Hypothalamus (tissue), 51 donors: ENCODE data around the gene C11orf86.
"Not testable (repeated sequence)": the region's sequence is repeated elsewhere in the genome, so short reads cannot be mapped to it uniquely, and the experiment has no call there.

Experiments used
- DNase-seq, 51 donors: peaks; one replicate each; lab custom pipeline; 2025; lab: John Stamatoyannopoulos, UW

The C11orf86 gene, protein sequence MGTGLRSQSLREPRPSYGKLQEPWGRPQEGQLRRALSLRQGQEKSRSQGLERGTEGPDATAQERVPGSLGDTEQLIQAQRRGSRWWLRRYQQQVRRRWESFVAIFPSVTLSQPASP

DNA sequence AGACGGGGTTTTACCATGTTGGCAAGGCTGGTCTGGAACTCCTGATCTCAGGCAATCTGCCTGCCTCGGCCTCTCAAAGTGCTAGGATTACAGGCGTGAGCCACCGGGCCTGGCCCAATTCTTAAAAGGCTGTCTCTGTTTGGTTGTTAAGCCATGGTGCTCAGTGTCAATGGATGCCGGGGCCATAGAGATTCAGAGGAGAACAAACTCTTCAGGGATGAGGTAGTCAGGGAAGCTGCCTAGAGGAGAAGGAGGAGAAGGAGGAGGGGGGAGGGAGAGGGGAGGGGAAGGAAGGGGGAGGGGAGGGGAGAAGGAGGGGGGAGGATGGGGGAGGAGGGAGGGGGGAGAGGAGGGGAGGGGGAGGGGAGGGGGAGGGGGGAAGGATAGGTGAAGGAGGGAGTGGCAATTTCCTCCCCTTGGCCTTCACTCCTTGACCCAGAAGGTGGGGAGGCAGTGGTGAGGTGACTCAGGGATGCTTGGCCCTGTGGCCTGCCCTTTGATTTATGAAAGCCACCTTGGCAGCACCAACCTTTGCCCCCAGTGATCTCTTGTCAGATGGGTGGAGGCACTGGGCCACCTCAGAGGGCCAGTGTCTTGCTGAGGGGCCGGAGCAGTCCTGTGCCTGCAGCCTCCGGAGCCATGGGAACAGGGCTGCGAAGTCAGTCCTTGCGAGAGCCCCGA lies at the start of gene C11orf86:
C11orf86 (plus strand) TSS at position 581 of the 681 bp plus-strand sequence; CDS start at position 640, 59 bp downstream.
- DNase-seq = no peak

DNA sequence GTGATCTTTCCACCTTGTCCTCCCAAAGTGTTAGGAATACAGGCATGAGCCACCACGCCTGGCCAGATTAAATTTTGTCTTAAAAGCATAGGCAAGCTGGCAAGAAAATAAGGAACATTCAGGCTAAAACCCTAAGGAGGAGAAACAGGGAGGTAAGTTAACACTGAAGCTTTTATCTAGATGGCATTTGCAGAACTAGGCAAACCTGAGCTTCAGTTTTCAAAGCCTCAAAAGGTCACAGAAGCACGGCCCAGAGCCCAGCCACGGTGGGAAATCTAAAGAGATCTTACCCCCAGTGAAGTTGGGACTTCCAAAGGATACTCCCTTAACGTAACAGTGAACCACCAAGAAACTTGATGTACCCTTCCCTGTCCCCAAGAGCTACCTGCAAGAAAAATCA lies 45.4 kb upstream of the C11orf86 start:
- DNase-seq = no peak

DNA sequence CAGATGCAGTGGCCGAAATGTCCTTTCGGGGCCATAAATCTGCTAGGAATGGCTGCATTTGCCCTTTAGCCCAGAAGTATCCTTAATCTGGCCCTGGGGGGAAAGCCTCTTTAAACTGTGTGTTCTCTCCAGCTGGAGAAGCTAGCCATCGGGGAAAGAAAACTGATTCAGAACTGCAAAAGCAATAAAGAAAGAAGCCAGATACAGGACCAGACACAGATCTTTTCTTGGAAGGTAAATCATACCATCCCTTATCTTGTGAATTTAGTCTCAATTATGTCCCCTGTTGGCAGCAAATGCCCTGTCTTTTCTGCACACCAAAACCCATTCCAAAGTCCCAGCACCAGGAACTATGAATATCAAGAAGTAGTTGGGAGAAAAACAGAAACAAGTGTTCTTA lies 42.6 kb upstream of the C11orf86 start:
- no peak for DNase-seq

DNA sequence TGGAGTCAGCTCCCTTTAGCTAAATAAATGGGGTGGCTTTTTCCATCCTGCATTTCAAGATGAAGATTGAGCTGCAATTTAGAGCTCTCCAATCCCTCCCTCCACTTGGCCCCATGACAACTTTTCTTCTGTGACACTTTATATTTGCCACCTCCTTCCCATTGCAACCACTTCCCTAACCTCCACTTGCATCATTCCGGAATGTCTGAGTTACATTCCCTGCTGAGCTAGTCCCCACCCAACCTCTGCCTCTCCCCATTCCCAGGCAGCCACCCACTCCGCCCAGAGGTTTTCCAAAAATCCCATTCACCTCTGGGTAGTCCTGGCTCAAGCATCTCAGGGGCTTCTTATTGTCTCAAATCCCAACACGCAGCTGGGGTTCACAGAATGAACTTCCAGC lies 41.6 kb upstream of the C11orf86 start:
- DNase-seq = no peak

DNA sequence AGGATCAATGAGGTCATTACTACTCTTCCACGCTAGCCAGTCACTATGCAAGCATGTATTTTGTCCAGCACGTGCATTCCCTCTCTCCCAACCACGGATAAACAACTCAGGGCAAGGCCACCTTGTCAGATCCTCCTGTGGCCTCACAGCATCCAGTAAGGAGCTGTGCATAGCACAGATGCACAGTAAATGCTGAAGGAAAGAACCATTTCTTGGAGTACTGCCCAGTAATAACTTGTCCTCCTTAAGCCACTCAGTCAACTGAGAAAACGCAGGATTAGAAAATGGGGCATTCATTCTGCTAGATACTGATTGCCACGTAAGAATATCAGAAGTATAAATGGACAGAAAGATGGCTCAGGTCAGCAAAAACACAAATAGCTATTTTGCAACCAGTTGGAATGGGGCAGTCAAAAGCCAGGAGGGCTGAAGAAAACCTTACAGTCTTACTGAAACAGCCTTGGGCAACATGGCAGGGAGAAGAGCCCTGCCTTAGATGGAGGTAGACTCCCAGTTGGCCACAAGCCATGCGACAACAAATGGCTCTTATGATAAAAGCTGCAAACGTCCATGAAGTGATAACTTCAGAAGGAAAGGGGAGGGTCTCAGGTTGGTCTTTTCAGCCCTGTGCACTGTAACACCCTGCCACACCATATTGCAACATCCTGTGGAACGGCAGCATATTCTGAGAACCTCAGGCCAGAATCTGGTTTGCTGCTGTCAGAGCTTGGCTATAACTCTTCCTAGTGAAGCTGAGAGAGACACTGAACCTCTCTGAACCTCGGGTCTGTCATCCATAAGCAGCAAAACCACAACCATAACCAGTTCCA lies 39.9 kb upstream of the C11orf86 start:
- DNase-seq = no peak

DNA sequence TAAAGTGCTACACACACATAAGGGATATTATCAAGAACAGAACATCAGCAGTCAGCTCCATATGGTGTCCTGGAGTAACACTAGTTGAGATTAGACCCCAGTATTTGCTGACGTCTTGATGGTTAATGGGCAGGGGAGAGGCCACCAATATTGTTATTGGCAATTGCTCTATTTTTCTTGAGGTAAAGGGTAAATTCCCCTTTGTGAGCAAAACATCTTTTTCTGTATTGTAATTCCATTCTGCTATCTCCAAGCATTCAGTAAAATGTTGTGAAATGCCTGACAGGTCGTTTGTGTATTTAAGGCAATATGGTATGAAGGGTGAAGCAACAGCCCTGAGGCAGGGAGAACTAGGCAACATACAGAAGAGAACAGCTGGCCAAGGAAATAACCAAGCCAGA lies 38.8 kb upstream of the C11orf86 start:
- no peak for DNase-seq

DNA sequence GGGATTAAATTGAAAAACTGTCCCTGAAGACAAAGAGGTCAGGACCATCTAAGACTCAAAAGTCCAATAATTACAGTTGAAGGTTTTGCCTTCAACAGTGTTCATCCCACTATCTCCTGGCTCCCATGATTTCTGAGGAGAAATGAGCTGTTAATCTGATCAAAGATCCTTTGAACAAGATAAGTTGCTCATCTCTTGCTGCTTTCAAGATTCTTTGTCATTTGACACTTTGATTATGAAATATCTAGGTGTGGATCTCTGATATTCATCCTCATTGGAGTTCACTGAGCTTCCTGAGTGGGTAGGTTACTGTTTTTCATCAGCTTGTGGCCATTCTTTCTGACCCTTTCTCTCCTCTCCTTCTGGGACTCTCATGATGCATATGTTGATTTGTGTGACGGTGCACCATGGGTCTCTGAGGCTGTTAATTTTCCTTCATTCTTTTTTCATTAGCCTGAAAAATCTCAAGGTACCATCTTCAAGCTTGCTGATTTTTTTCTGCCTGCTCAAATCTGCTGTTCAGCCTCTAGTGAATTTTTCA lies 37.8 kb upstream of the C11orf86 start:
- no peak for DNase-seq

DNA sequence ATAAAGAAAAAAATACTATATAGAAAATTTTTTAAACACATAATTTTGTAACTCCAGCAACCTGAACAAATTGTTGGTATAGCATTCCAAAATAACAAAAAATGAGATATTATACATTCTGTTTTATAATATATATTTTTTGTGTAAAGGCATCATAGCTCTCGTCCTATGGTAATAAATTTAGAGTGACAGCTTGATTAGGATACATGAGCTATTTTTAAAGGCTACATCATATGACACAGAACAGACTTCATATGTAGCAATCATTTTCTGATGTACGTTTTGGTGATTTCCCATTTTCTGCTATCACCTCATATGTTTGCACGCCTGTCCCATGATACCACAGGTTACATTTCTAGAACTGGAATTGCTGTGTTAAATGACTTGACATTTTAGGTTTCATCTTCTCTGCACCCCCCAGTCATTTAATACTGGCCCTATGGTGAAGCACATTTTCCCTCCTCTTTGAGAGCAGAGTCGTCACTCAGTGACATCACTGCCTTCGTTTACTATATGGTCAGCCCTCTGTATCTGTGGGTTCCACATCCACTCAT lies 36.4 kb upstream of the C11orf86 start:
- DNase-seq = no peak

DNA sequence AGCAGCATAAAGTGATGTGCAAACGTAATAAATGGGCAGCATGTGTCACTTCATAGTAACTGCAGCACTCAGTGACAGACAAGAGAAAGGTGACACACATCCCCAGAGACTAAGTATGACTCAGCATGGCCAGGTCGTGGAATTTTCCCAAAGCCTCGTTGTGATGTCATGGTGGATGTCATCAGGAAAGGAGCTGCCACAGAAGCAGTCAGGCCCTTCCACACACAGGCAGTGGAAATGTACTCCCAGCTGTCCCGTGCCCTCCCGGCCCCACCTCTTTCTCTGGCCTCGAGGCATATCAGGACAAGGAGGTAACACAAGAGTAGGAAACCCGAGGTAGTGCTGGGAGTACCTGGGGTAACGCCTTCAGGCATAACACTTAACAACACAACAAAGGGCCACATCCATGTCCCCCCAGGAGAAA lies 25.0 kb upstream of the C11orf86 start:
- peak in 20 of 51 donors; percentile 6 to 74 (median 24) for DNase-seq

DNA sequence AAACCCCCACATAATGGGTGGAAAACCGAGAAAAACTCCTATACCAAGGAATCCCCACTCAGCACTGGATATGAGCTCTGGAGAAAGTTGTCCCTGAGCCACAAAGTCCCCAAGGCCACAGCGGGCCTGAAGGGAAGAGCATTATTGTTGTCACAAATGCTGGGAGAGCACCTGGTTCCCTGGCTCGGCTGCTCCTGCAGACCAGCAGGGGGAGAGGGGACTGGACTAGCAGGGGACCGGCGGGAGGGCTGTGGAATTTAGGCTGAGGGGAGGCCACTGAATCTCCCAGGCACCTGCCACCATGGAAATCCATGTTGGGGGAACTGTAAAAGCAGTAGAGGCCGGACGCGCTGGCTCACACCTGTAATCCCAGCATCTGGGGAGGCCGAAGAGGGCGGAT lies 24.0 kb upstream of the C11orf86 start:
- DNase-seq = no peak

DNA sequence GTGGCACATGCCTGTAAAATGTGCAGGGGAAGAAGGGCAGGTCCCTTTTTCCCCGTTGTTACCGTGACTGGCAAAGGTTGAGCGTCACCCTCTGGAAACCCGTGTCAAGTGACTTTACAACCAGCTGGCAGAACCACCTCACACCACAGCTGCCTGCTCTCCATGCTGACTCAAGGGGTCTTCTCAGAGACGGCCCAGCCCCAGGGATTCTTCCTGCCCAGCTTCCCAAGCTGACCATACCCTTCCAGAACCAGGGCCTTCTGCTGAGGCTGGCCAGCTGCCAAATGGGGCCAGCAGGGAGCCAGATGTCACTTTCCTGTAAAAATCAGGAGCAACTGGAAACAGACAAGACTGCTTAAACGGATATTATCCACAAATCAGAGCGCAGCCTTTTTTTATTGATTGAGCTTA lies 23.2 kb upstream of the C11orf86 start:
- DNase-seq = peak in 1 of 51 donors; percentile 20

DNA sequence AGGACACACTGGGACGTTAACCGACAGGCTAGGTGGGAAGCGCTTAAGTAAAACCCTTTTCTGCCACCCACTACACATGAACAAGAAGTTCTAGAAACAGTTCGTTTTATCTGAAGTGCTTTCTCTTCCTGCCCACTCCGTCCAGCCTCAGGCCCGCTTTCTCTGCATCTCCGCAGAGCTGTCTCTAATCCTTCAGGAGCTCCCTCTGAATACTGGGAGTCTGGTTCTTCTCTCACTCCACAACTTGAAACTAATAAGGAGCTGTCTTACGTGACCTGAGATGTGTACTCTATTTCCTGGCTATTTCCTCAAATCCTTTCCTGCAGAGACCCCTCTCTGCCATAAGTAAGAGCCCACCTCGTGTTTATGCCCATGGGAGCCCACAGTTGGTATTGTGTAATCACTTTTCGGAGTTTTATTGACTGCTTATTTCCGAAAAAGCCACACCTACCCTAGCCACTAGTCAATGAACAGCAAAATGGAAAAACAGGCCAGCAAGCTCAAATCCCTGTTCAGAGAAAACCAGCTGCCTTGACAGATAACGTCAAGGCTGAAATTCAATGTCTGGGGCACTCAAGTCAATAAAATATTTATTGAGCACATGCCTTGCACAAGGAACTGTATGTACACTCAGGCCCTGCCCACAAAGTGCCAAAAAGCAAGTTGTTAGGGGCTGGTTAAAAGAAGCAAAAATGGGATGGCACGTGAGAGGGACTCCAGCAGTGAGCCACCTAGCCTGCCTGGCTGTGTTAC lies 21.8 kb upstream of the C11orf86 start:
- no peak for DNase-seq

DNA sequence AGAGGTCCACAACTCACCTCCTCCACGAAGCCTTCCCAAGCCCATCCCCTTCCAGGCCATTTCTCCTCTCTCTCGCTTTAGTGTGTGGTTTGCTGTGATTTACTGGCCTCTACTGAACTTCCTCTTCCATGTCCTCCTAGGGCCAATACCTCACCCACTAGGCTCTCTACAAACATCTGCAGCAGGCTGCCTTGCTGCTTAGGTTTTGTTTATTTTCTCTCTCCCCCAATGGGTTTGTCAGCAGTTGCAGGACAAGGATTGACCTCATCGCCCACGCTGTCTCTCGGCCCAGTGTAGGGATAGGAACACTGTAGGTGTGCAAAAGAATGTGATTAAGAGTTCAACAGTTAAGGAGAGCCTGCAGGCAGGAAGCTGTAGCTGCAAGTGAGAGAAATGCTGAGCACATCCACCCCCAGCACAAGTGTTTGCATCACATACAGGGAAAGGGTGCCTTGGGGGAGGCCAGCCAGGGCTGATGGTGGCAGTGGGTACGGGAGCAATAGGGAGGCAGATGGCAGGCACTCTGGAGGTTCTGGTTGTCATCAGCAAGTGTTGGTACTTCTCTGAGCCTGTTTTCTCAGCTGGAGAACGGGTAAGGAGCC lies 18.3 kb upstream of the C11orf86 start:
- DNase-seq = peak in 6 of 51 donors; percentile 8 to 64 (median 28)

DNA sequence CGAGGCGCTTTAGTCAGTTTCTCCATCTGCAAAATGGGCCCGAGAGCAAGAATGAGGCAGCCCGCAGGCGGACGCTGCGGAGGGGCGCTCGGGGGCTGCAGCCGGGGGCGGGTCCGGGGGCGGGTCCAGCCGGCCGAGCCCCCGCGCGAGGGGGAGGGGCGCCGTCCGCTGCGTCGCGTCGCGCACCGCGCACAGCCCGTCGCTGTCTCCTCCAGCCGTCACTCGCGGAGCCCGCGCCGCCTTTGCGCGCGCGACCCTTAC lies 17.2 kb upstream of the C11orf86 start:
- DNase-seq = peak in 3 of 51 donors; percentile 63 to 69 (median 63)

DNA sequence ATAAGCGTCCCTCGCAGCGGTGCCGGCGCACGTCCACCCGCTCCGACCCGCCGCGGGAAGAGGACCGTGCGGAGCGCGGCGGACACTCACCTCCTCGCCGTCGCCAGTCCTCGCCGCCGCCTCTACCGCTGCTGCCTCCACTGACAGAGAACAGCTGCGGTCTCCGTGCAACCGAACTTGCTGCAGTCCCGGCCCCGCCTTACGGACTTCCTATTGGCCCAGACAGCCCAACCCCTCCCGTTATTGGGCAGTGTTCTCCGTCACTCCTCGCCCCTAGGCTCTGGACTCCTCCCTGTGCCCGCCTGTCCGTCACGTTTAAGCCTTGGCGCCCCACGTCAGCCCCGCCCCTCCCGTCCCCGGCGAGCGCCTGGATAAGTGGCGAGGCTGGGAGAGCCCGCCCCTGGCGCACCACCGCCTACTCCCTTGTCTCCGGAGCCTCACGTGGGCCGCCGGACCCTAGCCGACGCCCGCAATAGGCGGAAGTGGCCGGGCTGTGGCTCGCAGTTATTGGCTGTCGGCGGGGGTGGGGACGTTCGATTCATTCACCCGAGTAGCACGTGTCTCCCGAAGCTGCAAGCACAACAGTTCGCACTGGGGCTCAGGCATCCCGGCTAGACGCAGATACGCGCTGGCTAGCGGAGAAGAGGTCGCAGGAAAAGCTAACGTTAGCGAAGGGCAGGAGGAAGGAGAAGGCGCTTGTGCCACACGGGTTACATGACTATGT lies 16.7 kb upstream of the C11orf86 start, which contains the start of gene PC:
PC (minus strand) TSS at position 152 of the 724 bp plus-strand sequence. CDS start 86,224 bp downstream, outside the sequence.
- DNase-seq = peak; percentile 88 to 100 (median 100)

DNA sequence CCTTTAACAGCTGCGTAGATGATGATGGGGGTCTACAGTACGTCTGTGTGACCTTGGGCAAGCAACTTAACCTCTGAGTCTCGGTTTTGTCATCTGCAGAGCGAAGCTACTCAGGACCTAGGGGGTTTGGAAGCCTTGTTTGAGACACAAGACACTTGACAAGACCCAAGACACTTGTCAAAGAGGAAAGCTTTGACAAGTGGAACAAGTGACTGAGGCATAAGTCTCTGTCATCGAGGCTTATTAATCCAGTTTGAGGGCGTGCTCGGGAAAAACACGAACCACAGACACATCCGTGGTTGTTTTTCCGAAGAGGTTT lies 16.2 kb upstream of the C11orf86 start:
- DNase-seq = no peak

DNA sequence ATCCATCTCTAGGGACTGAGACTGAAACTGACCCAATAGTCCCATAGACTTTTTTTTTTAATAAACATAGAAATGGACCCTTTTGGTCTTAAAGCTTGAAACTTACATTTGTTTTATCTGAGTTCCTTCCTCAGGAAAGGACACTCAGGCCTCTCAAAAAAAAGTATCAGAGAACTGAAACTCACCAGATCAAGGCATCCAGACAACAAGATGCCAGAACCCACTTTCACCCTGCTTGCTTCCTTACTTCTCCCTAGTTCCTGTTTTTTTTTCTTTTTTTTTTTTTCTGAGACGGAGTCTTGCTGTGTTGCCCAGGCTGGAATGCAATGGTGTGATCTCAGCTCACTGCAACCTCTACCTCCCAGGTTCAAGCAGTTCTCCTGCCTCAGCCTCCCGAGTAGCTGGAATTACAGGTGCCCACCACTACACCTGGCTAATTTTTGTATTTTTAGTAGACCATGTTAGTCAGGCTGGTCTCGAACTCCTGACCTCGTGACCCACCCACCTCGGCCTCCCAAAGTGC lies 13.4 kb upstream of the C11orf86 start:
- DNase-seq = not testable (repeated sequence)

DNA sequence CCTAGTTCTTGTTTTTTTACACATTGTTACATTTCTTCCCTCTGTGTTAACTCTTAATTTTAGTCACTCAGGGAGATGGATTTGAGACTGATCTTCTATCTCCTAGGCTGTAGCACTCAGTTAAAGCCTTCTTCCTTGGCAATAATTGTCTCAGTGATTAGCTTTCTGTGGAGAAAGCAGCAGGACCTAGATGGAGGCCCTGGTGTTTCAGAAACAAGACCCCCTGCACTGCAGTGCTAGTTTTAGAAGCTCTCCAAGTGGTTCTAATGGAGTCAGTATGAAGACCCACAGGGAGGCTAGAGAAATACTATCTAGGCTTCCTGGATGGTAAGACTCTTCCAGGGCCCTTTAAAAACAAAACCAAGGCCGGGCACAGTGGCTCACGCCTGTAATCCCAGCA lies 12.9 kb upstream of the C11orf86 start:
- no peak for DNase-seq

DNA sequence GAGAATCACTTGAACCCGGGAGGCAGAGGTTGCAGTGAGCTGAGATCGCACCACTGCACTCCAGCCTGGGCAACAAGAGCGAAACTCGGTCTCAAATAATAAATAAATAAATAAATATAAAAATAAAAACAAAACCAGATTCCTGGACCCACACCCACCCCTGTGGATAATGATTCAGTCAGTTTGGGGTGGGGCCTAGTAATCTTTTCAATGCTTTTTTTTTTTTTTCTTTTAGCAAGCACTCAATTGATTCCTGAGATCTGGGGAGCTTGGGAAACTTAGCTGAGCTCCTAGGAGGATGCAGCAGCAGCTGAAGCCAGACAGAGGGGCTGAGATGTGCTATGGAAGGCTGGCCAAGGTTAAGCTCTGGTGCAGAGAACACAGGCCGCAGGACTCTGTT lies 12.3 kb upstream of the C11orf86 start:
- no peak for DNase-seq
